Stimulated activated naive CD8-positive, alpha-beta T cell treated with anti-CD3 and anti-CD28 coated beads, Interleukin-15, Interleukin-2, amounts not matched to agents 100 U/mL and 50 U/mL, for 24 hours (primary cell): Measurements from ENCODE around the gene RPS6KA1.
"Not testable (repeated sequence)": the region's sequence is repeated elsewhere in the genome, so short reads cannot be mapped to it uniquely, and the experiment has no call there.

ENCODE experiments used
- ATAC-seq: fragments of 150-1000 bp; cut with Tn5 transposase; one replicate; pipeline ENCODE4 v1.10.0; 2021
- DNase-seq: peaks from one replicate; pipeline ENCODE4 v3.0.0; 2021

The RPS6KA1 gene

DNA sequence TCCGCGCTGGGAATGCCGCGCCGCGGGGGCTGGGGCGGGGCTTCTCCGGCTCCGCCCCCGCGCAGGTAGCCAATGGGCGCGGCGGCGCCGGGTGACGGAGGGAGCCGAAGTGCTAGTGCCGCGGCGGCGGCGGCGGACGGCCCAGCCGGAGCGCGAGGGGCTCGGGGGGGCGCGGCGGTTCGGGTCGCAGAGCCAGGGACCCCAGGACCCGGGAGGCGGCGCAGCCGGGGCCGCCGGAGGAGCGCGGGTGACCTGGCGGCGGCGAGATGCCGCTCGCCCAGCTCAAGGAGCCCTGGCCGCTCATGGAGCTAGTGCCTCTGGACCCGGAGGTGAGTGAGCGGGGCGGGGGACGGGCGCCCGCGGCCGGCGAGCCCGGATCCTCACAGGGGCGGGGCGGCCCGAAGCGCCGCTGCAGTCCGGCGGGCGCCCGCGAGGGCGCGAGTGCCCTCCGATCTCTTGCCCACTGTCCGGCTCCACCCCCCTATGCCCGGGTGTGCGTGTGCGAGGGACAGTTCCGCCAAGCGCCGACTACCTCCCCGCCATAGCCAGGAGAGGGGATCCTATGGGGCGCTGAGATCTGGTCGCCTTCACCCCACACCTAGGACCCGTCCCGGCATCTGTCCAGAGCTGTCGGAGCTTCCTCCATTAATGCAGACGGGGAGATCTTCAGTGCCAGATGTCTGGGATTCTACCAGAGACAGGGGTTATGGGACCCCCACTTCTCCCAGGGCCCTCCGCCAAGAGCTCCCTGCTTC is at the start of gene RPS6KA1:
Gene RPS6KA1 (plus strand): TSS at position 107 of the 755 bp plus-strand sequence. CDS start 160 bp downstream, at position 267.
- peak; percentile 78 for DNase-seq

DNA sequence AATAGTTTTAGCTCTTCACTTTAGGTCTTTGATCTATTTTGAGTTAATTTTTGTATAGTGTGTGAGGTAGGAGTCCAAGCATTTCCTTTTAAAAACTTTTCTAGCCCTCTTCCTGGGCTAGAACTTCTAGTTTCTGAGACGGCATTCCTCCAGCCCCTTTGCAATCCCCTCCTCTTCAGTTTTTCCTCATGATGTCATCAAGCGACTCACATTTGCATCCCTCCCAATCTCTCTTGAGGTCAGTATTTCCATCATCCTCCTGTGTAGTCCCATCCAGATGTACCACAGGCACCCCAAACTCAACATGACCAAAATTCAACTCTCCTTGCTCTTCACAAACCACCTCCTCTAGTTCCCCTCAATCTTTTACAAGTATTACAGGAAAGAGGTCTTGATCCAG is 46.6 kb upstream of the RPS6KA1 start:
- no peak for DNase-seq
- ATAC-seq, result peak; percentile 33

More for the DNA sequence above, at the start of gene RPS6KA1:
- peak; percentile 87 for ATAC-seq

DNA sequence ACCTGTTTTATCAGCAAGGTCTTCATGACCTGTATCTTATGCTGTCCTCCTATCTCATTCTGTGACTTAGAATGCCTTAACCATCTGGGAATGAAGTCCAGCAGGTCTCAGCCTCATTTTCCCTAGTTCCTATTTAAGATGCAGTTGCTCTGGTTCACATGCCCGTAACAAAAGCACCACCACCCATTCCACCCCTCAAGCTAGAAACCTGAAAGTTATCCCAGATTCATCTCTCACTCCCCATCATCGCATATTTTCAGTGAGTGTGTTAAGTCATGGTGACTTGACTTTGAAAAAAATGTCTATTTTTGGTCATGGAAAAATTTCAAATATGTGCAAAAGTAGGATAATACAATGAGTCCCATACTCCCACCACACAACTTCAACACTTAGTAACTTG is 45.6 kb upstream of the RPS6KA1 start:
- DNase-seq (no peak), ATAC-seq (no peak)

DNA sequence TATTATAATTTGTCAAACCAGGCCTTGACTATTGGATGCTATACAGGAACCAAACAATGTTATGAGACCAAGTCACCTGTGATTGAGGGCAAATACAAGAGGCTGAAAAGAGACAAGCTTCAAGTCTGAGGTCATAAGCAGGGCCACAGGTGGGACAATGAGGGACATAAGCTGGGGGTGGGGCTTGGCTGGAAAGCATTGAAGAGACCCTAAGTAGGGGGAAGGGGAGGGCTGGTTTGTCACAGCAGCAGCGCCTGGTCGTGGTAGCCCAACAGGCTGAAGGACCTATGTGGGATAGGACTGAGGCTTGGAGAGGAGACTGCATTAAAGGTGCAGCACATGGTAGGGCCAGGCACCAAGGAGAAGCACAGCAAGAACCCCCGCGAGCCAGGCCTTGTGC is 39.4 kb upstream of the RPS6KA1 start:
- ATAC-seq (peak; percentile 9), DNase-seq (no peak)

DNA sequence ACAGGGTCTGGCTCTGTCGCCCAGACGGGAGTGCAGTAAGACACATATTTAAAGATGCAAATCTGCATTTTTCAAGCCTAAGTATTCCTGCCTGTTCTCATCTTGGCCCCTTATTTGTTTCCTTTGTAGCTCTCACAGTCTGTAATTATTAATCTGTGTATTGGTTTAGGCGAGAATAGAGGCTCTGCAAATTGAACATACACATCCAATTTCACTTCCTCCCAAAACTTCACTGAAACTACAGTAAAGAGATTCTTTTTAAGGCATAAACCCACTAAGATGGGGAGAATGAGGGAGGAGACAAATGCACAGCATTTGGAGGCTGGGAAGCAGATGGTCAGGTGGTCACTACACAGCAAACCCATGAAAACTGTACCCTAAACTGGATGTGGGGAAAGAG is 36.3 kb upstream of the RPS6KA1 start:
- DNase-seq, result no peak
- no peak for ATAC-seq

DNA sequence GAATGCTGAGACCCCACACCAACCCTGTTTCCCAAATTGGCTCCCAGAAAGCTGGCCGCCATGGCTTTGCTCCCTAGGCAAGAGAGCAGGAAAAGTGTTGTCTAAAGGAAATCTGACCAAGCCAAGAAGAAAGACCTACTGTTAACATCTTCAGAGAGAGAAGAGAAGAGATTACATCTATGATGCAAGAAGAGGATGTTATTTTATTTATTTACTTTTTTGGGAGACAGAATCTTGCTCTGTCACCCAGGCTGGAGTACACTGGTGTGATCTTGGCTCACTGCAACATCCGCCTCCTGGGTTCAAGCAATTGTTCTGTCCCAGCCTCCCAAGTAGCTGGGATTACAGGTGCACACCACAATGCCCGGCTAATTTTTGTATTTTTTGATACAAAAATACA is 35.6 kb upstream of the RPS6KA1 start:
- ATAC-seq, result no peak
- DNase-seq, result no peak

DNA sequence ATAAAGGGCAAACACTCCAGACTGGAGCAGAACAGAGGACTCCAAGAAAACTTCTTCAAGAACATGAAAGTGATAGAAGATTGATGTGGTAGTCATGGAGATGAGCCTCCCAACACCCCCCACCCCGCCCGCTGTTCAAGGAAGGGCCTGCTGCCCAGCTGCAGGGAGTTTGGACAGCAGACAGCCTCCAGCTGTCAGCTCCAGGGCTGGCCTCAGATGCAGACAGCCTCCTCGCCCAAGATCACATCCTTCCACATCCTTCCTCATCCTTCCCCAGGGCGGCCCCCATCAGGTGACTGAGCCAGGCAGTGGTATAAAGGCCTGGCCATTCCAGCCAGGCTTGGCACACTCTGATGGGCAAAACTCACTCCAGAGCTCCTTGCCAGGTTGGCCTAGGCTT is 32.7 kb upstream of the RPS6KA1 start:
- no peak for ATAC-seq
- DNase-seq, result no peak

DNA sequence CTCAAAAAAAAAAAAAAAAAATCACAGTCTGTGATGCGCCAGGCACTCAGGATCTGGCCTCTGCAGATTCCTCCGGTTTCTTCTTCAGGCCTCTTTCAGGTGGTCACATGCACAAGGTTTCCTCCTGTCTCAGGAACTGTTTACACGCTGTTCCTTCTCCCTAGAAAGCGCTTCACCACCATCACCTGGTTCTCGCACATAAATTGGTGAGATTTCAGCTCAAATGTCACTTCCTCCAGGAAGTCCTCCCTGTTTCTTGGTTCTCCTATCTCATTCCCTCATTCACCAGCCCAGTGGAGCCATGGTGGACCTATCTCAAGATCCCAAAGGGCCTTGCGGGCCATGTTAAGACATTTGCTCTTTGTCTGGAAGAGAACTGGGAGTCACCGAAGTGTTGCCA is 30.7 kb upstream of the RPS6KA1 start:
- ATAC-seq (no peak), DNase-seq (no peak)

DNA sequence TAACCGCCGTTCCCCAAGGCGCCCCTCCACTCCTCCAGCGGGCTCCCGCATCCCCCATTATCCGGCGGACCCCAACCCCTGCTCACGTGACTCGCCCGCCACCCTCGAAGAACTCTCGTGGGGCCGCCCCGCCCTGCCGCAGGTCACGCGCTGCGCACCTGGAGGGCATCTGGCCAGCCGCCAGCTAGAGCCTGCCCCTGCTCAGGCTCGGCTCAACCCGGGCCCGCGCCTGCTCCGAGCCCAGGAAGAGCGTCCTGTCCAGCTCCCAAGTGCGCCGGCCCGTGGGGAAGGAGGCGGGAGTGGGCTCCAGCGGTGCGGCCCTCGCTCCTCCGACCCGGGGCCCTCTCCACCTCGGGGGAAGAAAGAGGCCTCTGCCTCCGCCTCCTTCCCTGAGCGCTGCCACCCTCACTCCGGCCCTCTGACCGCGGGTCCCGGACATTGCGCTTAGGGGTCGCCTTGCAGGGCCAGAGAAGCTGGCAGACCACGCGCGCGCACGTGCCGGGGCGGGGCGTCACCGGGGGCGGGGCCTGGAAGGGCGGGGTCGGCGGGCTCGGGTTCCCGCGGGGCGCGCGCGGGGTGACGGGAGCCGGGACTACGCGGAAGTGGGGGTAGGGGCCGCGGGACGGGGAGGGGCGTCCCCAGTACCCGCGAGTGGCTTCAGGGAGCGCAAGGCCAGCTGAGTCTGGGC is 28.9 kb upstream of the RPS6KA1 start:
- DNase-seq, result peak; percentile 97
- ATAC-seq, result peak; percentile 74

DNA sequence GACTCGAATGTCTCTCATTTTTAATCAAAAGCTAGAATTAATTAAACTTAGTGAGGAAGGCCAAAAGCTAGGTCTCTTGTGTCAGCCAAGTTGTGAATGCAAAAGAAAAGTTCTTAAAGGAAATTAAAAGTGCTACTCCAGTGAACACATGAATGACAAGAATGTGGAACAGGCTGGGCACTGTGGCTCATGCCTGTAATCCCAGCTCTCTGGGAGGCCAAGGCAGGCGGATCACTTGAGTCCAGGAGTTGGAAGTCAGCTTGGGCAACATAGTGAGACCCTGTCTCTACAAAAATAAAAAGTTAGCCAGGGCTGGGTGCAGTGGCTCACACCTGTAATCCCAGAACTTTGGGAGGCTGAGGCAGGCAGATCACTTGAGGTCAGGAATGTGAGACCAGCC is 18.9 kb upstream of the RPS6KA1 start:
- DNase-seq, ATAC-seq: not testable (repeated sequence)

DNA sequence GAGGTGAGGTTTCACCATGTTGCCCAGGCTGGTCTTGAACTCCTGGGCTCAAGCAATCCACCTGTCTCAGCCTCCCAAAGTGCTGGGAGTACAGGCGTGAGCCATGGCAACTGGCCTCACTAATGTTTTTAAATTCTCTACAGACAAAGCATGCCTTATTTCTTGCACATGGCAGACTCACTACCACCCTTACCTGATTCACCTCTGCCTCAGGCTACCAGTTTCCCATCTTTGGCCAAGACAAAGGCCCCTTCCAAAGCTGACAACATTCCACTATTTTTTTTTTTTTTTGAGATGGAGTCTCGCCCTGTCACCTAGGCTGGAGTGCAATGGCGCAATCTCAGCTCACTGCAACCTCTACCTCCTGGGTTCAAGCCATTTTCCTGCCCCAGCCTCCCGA is 13.7 kb upstream of the RPS6KA1 start:
- not testable (repeated sequence) for DNase-seq, ATAC-seq

DNA sequence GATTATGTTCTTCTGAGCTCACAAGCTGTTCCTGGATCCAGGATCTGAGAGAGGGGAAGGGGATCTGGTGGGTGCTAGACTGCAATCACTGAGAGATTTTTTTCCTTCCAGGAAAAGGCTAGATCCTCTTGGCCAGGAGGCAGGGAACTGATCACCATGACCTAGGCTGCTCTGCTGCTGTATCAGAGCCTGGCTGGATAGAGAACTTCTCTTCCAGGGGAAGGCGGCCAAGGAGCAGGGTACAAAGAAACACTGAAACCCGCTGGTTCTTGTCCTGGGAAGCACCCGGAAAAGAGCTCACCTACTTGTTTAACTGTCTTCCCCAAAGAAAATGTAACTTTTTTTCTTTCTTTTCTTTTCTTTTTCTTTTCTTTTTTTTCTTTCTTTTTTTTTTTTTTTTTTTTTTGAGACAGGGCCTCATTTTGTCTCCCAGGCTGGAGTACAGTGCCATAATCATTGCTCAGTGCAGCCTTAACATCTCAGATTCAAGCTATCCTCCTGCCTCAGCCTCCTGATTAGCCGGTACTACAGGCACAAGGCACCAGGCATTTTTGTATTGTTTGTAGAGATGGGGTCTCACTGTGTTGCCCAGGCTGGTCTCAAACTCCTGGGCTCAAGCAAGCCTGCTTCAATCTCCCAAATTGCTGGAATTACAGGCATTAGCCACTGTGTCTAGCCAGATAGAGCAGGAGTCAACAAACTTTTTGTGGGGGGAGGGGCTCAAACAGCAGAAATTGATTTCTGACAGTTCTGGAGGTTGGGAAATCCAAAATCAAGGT is 12.4 kb upstream of the RPS6KA1 start:
- DNase-seq (no peak), ATAC-seq (no peak)

DNA sequence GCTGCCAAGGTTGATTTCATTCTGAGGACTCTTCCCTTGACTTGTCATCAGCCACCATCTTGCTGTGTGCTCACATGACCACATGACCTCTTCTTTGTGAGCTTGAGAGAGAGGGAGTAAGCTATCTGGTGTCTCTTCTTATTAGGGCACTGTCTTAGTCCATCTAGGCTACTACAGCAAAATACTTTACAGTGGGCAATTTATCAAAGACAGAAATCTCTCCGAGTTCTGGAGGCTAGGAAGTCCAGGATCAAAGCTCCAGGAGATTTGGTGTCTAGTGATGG is 11.9 kb upstream of the RPS6KA1 start:
- ATAC-seq, result no peak
- no peak for DNase-seq

DNA sequence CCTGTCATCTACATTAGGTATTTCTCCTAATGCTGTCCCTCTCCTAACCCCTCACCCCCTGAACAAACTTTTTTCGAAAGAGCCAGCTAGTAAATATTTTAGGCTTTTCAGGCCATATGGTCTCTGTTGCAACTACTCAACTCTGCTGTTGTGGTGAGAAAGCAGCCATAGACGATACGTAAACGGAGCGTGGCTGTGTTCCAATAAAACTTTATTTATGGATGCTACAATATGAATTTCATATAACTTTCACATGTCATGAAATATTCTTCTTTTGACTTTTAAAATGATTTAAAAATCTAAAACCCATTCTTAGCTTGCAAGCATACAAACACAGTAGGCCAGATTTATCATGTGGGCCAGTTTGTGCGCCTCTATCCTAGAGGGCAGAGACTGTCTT is 11.2 kb upstream of the RPS6KA1 start:
- DNase-seq, result no peak
- ATAC-seq, result no peak

DNA sequence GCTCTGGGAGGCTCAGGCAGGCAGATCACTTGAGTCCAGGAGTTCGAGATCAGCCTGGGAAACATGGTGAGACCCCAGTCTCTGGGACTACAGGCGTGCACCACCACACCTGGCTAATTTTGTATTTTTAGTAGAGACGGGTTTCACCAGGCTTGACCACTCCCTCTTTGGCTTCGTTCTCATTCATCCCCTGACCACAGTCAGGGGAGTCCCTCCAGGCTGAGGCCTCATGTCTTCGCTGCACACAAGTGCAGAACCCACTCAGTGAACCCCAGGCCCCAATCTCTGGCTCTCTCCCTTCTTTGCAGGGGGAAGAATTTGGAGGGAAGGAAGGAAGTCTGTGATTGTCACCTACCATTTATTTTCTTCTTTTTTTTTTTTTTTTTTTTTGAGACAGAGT is 9.2 kb upstream of the RPS6KA1 start:
- DNase-seq, result no peak
- ATAC-seq, result no peak

DNA sequence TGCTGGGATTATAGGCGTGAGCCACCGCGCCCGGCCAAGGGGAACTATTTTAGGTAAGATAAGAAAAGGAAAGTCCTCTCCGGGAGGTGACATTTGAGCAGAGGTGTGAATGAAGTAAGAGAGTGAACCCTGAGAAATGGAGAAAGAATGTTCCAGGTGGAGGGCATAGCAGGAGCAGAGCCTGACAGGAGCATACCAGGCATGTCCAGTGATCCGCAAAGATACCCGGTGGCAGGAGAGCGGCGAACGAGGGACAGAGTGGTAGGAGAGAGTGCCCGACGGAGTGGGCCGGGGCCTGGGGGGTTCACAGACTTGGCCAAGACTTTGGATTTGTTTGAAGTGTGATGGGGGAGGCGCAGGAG is 7.9 kb upstream of the RPS6KA1 start:
- ATAC-seq (no peak), DNase-seq (no peak)

DNA sequence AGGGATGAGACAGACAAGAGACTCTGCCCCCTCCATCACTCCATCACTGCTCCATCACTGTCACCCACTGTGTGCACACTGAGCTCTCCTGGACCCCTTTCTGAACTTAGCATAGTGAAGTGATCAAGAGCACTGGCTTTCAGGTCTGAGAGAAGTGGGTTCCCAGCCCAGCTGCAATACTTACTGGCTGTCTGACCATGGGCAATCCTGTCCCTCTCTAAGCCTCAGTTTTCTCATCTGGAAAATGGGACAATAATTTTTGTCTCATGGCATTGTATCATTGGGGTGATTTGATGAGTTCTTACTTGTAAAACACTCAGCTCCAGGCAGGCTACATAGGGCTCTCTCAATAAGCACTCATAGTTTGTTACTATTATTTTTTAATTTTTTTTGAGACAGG is 7.5 kb upstream of the RPS6KA1 start:
- ATAC-seq, result no peak
- DNase-seq, result no peak

DNA sequence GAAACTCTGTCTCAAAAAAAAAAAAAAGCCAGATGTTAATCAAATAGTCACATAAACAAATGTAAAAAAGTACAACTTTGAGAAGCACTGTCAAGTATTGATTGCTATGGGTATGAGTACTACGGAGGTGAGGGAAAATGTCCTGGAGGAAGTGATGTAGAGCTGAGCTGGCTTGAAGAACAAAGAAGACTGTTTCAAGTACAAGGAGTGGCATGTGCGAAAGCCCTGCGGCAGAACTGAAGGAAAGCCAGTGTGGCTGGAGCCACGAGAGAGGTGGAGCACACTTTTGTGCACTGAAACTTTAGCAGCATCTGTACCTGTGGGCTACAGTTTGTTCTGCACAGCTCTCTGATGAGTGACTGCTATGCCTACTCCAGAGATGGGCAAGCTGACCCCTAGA is 5.4 kb upstream of the RPS6KA1 start:
- DNase-seq, result no peak
- ATAC-seq, result peak; percentile 52

DNA sequence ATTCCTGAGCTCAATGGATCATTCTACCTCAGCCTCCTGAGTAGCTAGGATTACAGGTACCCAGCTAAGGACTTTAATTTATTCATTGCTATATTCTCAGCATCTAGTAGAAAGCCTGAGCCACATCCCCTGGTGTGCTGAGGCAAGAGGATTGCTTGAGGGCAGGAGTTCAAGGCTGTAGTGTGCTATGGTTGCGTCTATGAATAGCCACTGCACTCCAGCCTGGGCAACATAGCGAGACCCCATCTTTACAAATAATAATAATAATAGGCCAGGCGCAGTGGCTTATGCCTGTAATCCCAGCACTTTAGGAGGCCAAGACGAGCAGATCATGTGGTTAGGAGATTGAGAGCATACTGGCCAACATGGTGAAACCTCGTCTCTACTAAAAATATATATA is 3.3 kb upstream of the RPS6KA1 start:
- ATAC-seq, result no peak
- no peak for DNase-seq

DNA sequence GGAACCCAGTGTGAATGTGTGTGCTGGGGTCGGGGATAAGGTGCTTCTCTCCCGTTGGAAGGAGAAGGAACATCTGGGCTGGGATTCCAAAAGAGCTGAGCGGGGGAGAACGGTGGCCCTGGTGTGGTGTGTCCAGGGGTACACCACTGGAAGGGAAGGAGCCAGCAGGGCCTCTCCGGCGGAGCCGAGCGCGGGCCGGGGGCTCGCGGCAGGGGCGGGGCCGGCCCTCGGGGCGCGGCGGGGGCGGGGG is 231 bp upstream of the RPS6KA1 start:
- DNase-seq (no peak), ATAC-seq (peak; percentile 28)

DNA sequence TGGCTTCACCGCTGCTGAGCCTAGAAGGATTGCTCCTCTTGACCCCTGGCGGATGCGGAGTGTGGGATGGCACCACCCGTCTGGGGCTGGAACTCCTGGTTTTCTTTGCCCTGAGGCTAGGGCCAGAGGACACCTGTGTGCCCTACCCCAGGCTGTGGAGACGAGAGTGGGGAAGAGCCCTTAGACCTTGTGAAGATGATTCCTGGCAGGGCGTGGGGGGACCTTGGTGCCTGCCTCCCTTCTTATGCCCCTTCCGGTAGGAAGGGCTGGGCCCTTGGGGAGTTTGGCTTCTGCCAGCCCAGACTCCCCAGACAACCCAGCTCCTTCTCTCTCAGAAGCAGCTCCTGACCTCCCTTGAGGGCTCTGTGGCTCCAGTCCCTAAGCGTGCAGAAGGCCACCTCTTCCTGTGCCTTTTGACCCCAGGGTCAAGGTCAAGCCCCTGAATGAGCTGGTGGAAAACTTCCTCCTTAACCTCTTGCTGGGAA is 891 bp downstream of the RPS6KA1 start:
- ATAC-seq (no peak), DNase-seq (no peak)

DNA sequence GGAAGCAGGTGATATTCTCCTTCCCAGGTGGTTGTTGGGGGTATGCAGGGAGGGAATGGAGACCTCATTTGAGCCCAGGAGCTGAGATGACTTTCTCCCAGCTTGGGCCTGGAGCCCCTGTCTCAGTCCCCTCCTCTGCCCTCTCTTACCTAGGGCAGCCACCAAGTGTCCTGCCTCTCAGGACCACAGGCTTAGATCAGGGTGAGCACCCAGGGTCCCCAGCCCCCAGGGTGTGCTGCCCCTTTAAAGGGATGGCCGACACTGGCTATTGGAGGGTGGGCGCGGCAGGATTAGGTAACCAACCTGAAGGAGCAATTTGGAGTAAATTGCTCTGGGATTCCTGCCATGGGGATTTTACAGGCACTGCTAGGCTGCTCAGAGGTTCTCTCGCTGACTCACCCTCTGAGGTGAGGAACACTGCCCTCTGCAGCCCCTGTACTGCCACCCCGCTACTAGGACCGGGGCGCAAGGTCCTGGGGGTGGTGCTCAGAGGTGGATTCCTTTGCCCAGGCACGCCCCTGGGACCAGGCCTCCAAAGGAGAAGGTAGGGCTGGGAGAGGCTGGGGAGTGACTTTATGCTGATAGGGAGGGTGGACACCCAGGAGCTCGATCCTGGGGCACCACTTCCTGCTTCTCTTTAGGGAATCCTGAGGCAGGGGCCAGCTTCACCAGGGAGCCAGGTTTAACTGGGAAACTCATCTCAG is 1.5 kb downstream of the RPS6KA1 start:
- DNase-seq, result no peak

DNA sequence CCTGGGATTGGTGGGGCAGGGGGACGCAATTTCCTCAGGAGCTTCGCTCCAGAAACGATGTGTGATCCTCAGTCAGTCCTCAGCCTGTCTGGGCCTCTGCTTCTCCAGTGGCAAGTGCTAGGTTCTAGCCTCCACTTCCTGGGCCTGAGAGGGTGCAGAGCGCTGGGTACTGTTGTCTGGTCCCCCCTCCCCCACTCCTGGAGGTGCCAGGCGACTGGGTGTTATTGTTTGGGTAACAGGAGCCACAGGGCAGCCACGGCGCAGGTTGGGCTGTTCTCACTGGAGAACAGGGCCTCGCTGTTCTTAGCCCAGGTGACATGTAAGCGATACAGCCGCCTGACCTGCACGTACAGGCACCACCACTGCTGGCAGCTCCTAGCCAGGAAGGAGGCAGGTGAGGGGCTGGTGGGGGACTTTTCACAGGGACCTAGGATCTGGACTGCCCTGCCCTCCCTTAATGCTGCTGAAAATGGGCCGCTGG is 2.1 kb downstream of the RPS6KA1 start:
- DNase-seq (no peak), ATAC-seq (no peak)

More for the DNA sequence above, 1.5 kb downstream of the RPS6KA1 start:
- ATAC-seq, result peak; percentile 51
